Suprapubic skin (tissue), 3 donors: ENCODE results near the gene SLC6A1.

Experiments
- CTCF ChIP-seq, 2 donors: fragments of 200-600 bp in 1 of 2; fragments of 450-650 bp in 1 of 2; sonication (generic) in 1 of 2; IDR thresholded peaks; one replicate each; pipeline ENCODE4 v1.5.1; 2016 to 2019; ENCODE audit warnings: antibody characterized with exemption in 2 of 2, mild to moderate bottlenecking in 1 of 2, moderate library complexity in 1 of 2
- EP300 ChIP-seq: sonication (generic); formaldehyde crosslinking; IDR thresholded peaks from one replicate; pipeline ENCODE4 v1.6.1; 2017; ENCODE audit warnings: antibody characterized with exemption
- POLR2A ChIP-seq, 2 donors: fragments of 450-650 bp; IDR thresholded peaks; one replicate each; pipeline ENCODE4 v1.6.1; 2017; ENCODE audit warnings: antibody characterized with exemption in 2 of 2, mild to moderate bottlenecking in 2 of 2, moderate library complexity in 2 of 2

- TF ChIP-seq CTCF (IDR thresholded peaks at IDR 0.05) (no peak), POLR2A (IDR thresholded peaks at IDR 0.05) (no peak), EP300 (no peak)
Measured at GRCh38 chr3:10998542-10998941, 6.0 kb downstream of the SLC6A1 start.
